ENCODE data around the gene NDC80.

- no peak for TF ChIP-seq CTCF (optimal IDR thresholded peaks at IDR 0.05 in 1 of 3, IDR thresholded peaks at IDR 0.05 in 1 of 3, conservative IDR thresholded peaks at IDR 0.05 in 1 of 3; ENCODE audit: extremely low read depth in 1 of 3, insufficient read depth in 2 of 3, low read length in 3 of 3)
- no peak for TF ChIP-seq EZH2 (IDR thresholded peaks at IDR 0.05; ENCODE audit: low read length)
These were observed 38.6 kb upstream of the NDC80 start for GRCh38 chr18:2532797-2533196.

Measured in keratinocyte (primary cell).